ENCODE measurements around the gene GUCY2C. TPM values are rescaled to one million over a fixed set of nuclear protein-coding genes. Genes with fewer than 3 reads are reported as not detected.

The GUCY2C gene
- total and polyA plus RNA-seq, 10 of the 15 experiments (the other 5 are each of a cell fraction or from before 2014, with no cell fraction given), result 0.08 to 0.60 (median 0.17) TPM

DNA sequence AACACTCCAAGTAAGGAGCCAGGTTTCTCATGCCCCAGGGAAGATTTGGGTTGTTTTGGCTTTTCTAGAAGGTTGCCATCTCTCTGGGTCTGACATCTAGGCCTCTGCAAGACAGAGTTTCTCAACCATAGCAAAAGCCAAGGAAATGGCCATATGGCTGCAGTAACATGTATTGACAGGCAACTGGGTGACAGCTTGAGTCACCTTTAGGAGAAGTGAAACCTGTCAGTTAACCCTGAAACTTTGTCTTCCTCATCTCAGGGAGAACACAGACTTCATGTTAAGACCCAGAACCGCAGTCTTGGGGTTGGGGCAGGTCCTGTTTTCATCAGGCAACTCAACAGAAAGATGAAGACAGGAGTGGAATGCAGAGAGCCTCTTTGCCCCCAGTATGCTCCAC is 82.7 kb downstream of the GUCY2C start (continued):
- TF ChIP-seq JUND (IDR thresholded peaks at IDR 0.05; ENCODE audit: low read depth, low read length) (no peak), WRNIP1 (IDR thresholded peaks at IDR 0.05; ENCODE audit: borderline replicate concordance, low read depth, low read length) (no peak), CHD4 (IDR thresholded peaks at IDR 0.05) (no peak), CBX3 (IDR thresholded peaks at IDR 0.05; ENCODE audit: borderline replicate concordance, low read depth) (no peak), SMARCA5 (IDR thresholded peaks at IDR 0.05) (no peak), EP300 (IDR thresholded peaks at IDR 0.05; ENCODE audit: borderline replicate concordance in 1 of 2, control insufficient read depth in 1 of 2, low read depth in 2 of 2, low read length in 2 of 2) (peak; percentile 86 to 98), SUZ12 (IDR thresholded peaks at IDR 0.05; ENCODE audit: unreplicated experiment) (no peak), TAF1 (IDR thresholded peaks at IDR 0.05; ENCODE audit: borderline replicate concordance, low read depth, low read length) (peak; percentile 43; the same call in 1 of the 2 replicates), PAX5 (IDR thresholded peaks at IDR 0.05; ENCODE audit: borderline replicate concordance, low read depth, low read length) (peak; percentile 97), PKNOX1 (IDR thresholded peaks at IDR 0.05) (peak; percentile 96), SMAD5 (IDR thresholded peaks at IDR 0.05; ENCODE audit: low read depth) (no peak), BCL3 (IDR thresholded peaks at IDR 0.05; ENCODE audit: borderline replicate concordance, insufficient read depth, low read depth, low read length, poor library complexity, severe bottlenecking) (peak; percentile 36), ZBED1 (IDR thresholded peaks at IDR 0.05; ENCODE audit: borderline replicate concordance) (peak; percentile 91; the same call in 1 of the 2 replicates), EZH2 (IDR thresholded peaks at IDR 0.05; ENCODE audit: borderline replicate concordance, control insufficient read depth, low read depth, low read length) (no peak), MEF2B (IDR thresholded peaks at IDR 0.05; ENCODE audit: partially characterized antibody, poor library complexity, severe bottlenecking) (peak; percentile 58), RELA (IDR thresholded peaks at IDR 0.05; ENCODE audit: borderline replicate concordance, partially characterized antibody) (no peak), USF2 (IDR thresholded peaks at IDR 0.05; ENCODE audit: borderline replicate concordance, low read depth, low read length) (no peak), KLF5 (IDR thresholded peaks at IDR 0.05; ENCODE audit: partially characterized antibody) (no peak), SUPT20H (IDR thresholded peaks at IDR 0.05; ENCODE audit: borderline replicate concordance, control insufficient read depth, low read depth, low read length) (no peak), STAT1 (conservative IDR thresholded peaks at IDR 0.05) (no peak), HCFC1 (IDR thresholded peaks at IDR 0.05; ENCODE audit: low read length) (no peak), CHD2 (IDR thresholded peaks at IDR 0.05; ENCODE audit: borderline replicate concordance, low read depth, low read length) (no peak; the same call in 1 of the 2 replicates), NR2C1 (IDR thresholded peaks at IDR 0.05) (no peak)
- TF ChIP-seq, protein P1, sequence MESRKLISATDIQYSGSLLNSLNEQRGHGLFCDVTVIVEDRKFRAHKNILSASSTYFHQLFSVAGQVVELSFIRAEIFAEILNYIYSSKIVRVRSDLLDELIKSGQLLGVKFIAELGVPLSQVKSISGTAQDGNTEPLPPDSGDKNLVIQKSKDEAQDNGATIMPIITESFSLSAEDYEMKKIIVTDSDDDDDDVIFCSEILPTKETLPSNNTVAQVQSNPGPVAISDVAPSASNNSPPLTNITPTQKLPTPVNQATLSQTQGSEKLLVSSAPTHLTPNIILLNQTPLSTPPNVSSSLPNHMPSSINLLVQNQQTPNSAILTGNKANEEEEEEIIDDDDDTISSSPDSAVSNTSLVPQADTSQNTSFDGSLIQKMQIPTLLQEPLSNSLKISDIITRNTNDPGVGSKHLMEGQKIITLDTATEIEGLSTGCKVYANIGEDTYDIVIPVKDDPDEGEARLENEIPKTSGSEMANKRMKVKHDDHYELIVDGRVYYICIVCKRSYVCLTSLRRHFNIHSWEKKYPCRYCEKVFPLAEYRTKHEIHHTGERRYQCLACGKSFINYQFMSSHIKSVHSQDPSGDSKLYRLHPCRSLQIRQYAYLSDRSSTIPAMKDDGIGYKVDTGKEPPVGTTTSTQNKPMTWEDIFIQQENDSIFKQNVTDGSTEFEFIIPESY (IDR thresholded peaks at IDR 0.05), result no peak

Measured in GM12878 (cell line).